Uterus (tissue), 2 donors: Measurements from ENCODE around the gene BAZ2A.

Experiments
- POLR2A ChIP-seq, 2 donors: fragments of 450-650 bp; IDR thresholded peaks; one replicate each; pipeline ENCODE4 v1.6.1; 2016; ENCODE audit warnings: antibody characterized with exemption in 2 of 2, mild to moderate bottlenecking in 1 of 2, moderate library complexity in 1 of 2
- TF ChIP-seq, protein P1 (sequence below), 4 experiments: fragments of 200-600 bp in 2 of 4; fragments of 450-650 bp in 2 of 4; sonication (generic) in 2 of 4; IDR thresholded peaks; one replicate each; pipeline ENCODE4 v1.5.1; 2016 to 2019; ENCODE audit warnings: antibody characterized with exemption in 4 of 4, mild to moderate bottlenecking in 2 of 4, moderate library complexity in 1 of 4

DNA sequence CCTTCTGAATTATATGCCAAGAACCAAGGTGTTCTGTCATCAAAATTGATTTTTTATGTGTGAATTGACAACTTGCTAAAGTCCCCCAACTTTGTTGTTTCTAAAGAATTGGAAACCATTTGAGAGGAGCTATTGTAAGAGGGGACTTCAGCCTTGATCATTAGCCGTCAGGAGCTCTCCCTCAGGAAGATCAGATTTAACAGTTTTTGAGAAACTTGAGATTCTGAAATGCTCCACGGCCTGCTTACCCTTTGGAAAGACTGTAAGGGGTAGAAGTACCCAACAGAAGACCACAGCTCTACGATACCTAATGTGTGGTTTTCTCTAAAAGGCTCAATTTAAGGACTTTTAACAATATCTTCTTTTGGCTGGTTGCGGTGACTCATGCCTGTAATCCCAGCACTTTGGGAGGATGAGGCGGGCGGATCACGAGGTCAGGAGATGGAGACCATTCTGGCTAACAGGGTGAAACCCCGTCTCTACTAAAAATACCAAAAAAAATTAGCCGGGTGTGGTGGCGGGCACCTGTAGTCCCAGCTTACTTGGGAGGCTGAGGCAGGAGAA, 51.1 kb downstream of the BAZ2A start:
- TF ChIP-seq, protein P1, sequence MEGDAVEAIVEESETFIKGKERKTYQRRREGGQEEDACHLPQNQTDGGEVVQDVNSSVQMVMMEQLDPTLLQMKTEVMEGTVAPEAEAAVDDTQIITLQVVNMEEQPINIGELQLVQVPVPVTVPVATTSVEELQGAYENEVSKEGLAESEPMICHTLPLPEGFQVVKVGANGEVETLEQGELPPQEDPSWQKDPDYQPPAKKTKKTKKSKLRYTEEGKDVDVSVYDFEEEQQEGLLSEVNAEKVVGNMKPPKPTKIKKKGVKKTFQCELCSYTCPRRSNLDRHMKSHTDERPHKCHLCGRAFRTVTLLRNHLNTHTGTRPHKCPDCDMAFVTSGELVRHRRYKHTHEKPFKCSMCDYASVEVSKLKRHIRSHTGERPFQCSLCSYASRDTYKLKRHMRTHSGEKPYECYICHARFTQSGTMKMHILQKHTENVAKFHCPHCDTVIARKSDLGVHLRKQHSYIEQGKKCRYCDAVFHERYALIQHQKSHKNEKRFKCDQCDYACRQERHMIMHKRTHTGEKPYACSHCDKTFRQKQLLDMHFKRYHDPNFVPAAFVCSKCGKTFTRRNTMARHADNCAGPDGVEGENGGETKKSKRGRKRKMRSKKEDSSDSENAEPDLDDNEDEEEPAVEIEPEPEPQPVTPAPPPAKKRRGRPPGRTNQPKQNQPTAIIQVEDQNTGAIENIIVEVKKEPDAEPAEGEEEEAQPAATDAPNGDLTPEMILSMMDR (IDR thresholded peaks at IDR 0.05) = no peak
- no peak for TF ChIP-seq POLR2A (IDR thresholded peaks at IDR 0.05)
